Measurements from ENCODE around the gene PDXP.
"Not testable (repeated sequence)": the region's sequence is repeated elsewhere in the genome, so short reads cannot be mapped to it uniquely, and the experiment has no call there.

The PDXP gene

GRCh38 chr22:37658133-37659065 lies at the start of gene PDXP:
Gene PDXP, plus strand, starts transcription at chr22:37658723. Its CDS starts 60 bp downstream, at chr22:37658783.
- peak; percentile 98 for ATAC-seq
- TF ChIP-seq TSHZ2 (CRISPR knock-in tag; IDR thresholded peaks at IDR 0.05) (0 out of 2 replicates have a peak, but pooled peaks have one; percentile 27), OSR1 (CRISPR knock-in tag; IDR thresholded peaks at IDR 0.05) (no peak)

GRCh38 chr22:37609240-37610152 lies 49.0 kb upstream of the PDXP start:
- no peak for TF ChIP-seq ZNF8 (CRISPR knock-in tag; IDR thresholded peaks at IDR 0.05)
- no peak for TF ChIP-seq TCF4 (CRISPR knock-in tag; IDR thresholded peaks at IDR 0.05; ENCODE audit: borderline replicate concordance)
- no peak for TF ChIP-seq ARNTL (CRISPR knock-in tag; IDR thresholded peaks at IDR 0.05; ENCODE audit: borderline replicate concordance, low read depth)
- TF ChIP-seq ZNF70 (CRISPR knock-in tag; IDR thresholded peaks at IDR 0.05): no peak
- no peak for TF ChIP-seq CSRNP3 (CRISPR knock-in tag; IDR thresholded peaks at IDR 0.05)
- TF ChIP-seq SNAI2 (CRISPR knock-in tag; IDR thresholded peaks at IDR 0.05): no peak
- TF ChIP-seq ZNF565 (CRISPR knock-in tag; conservative IDR thresholded peaks at IDR 0.05; ENCODE audit: low read depth): no peak
- TF ChIP-seq RARB (CRISPR knock-in tag; IDR thresholded peaks at IDR 0.05): no peak
- no peak for TF ChIP-seq CSDC2 (CRISPR knock-in tag; IDR thresholded peaks at IDR 0.05)
- TF ChIP-seq ISL1 (CRISPR knock-in tag; IDR thresholded peaks at IDR 0.05): no peak
- TF ChIP-seq OSR1 (CRISPR knock-in tag; IDR thresholded peaks at IDR 0.05): no peak
- no peak for TF ChIP-seq TOX (CRISPR knock-in tag; IDR thresholded peaks at IDR 0.05; ENCODE audit: borderline replicate concordance)
- TF ChIP-seq ZFP3 (CRISPR knock-in tag; IDR thresholded peaks at IDR 0.05): no peak
- no peak for TF ChIP-seq GLIS3 (CRISPR knock-in tag; IDR thresholded peaks at IDR 0.05)
- TF ChIP-seq TSHZ2 (CRISPR knock-in tag; IDR thresholded peaks at IDR 0.05): no peak
- TF ChIP-seq POU6F1 (CRISPR knock-in tag; IDR thresholded peaks at IDR 0.05; ENCODE audit: borderline replicate concordance, low read depth): no peak
- no peak for TF ChIP-seq ESRRG (CRISPR knock-in tag; IDR thresholded peaks at IDR 0.05)
- ATAC-seq: peak; percentile 17

GRCh38 chr22:37610153-37610475 lies 48.4 kb upstream of the PDXP start:
- not testable (repeated sequence) for ATAC-seq
